GM21447 (cell line): ENCODE results near the gene KAT5.
"Not testable (repeated sequence)": the region's sequence is repeated elsewhere in the genome, so short reads cannot be mapped to it uniquely, and the experiment has no call there.

Source experiments
- ATAC-seq: cut with Tn5 transposase; IDR thresholded peaks from one replicate; pipeline ENCODE4 v1.9.1; 2021; ENCODE audit not compliant: unreplicated experiment

KAT5 gene

GRCh38 chr11:65708451-65708850, 3.6 kb upstream of the KAT5 start:
- no peak for ATAC-seq

- no peak for ATAC-seq
These were observed 2.4 kb upstream of the KAT5 start for GRCh38 chr11:65709661-65710060.

DNA sequence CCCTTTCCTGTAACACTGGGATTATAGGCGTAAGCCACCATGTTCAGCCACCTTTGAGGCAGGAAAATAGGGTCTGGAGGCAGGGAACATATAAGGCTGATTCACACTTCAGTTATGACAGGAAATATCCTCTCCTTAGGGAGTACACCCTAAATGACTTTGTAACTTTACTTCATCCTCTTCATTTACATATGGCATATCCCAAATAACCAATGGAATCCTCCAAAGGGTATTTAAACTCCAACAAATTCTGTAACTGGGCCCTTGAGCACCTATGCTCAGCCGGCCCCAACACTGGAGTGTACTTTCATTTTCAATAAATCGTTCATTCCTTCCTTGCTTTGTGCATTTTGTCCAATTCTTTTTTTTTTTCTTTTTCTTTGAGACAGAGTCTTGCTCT, 1.6 kb upstream of the KAT5 start:
- ATAC-seq, result no peak

- ATAC-seq, result no peak
These were observed 603 bp downstream of the KAT5 start for GRCh38 chr11:65712633-65713076.

- no peak for ATAC-seq
These were observed 1.3 kb downstream of the KAT5 start for GRCh38 chr11:65713212-65713969.

DNA sequence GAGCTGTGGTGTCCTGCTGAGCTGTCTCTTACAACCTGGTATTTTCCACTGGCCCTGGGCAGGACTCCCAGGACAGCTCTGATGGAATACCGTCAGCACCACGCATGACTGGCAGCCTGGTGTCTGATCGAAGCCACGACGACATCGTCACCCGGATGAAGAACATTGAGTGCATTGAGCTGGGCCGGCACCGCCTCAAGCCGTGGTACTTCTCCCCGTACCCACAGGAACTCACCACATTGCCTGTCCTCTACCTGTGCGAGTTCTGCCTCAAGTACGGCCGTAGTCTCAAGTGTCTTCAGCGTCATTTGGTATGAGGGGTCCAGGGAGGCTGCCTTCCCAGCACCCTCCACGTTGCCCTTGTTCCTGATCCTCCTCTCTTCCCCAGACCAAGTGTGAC, 2.4 kb downstream of the KAT5 start:
- ATAC-seq, result no peak

DNA sequence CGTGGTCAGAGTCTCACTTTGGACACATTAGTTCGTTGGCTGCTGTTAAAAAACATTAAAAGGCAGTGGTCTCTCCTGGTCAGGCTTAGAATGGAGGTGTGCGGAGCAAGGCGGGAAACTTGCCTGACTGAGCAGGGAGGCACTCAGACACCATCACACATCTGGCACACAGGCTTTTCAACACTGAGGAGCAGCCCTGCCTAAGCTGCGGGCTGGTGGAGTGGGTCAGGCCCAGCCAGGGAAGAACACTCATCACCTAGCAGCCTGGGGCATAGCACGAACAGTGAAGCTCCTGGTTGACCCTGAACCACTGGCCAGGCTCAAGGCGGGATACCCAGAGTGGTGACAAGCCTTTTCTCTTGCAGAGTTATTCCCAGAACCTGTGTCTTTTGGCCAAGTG, 4.2 kb downstream of the KAT5 start:
- no peak for ATAC-seq

- no peak for ATAC-seq
These were observed 4.8 kb downstream of the KAT5 start for GRCh38 chr11:65716774-65717405.

DNA sequence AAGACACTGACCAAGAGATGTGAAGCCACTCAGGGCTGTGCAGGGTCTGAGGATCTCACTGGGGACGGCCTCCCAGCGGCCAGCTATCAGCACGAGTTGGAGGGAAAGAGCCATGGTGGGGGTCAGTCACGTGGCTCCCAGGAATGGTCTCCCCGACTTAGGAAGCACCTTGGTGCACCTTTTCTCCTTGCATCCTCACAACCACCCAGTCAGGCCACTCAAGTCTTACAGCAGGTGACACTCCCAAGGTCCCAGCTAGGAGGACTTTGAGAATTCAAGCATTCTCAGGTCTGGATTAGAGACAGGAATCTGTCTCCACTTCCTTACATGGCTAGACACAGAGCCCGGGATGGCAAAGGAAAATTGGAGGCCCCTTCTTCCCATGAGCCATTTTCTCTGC, 5.9 kb downstream of the KAT5 start:
- ATAC-seq, result no peak

- no peak for ATAC-seq
These were observed 6.5 kb downstream of the KAT5 start for GRCh38 chr11:65718531-65718930.

DNA sequence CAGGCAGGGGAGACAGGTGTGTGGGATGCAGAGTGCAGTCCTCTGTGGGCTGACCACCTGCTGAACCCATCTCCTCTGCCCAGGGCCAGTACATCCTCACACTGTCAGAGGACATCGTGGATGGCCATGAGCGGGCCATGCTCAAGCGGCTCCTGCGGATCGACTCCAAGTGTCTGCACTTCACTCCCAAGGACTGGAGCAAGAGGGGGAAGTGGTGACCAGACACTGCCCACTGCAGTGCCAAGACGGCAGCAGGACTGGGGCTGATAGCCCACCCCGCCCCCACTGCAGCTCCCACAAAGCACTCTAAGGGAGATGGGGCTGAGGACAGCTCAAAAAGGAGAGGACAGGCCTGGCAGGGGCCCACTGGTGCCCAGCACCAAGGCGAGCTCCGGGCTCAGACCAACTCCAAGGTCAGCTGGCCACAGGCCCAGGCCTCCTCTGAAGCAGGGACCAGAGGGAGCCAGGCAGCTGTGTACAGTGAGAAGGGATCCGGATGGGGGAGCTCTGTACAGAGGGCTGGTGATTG, 7.0 kb downstream of the KAT5 start:
- no peak for ATAC-seq

DNA sequence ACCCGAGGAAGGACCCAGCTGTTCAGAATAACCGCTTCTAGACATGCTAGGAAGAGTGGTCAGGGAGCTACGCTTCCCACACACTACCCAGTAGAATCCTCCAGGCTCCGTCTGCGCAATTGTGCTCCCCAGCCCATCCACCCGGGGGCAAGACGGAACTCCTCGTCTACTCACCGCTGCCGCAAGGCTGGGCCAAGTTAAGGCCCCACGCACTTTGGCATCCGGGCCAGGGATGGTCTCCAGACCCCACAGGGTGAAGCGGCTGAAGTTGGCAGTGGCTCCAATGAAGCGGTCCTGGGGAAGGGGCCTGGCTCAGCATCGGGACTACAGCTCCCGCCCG, 7.8 kb downstream of the KAT5 start:
- peak; percentile 8 for ATAC-seq

DNA sequence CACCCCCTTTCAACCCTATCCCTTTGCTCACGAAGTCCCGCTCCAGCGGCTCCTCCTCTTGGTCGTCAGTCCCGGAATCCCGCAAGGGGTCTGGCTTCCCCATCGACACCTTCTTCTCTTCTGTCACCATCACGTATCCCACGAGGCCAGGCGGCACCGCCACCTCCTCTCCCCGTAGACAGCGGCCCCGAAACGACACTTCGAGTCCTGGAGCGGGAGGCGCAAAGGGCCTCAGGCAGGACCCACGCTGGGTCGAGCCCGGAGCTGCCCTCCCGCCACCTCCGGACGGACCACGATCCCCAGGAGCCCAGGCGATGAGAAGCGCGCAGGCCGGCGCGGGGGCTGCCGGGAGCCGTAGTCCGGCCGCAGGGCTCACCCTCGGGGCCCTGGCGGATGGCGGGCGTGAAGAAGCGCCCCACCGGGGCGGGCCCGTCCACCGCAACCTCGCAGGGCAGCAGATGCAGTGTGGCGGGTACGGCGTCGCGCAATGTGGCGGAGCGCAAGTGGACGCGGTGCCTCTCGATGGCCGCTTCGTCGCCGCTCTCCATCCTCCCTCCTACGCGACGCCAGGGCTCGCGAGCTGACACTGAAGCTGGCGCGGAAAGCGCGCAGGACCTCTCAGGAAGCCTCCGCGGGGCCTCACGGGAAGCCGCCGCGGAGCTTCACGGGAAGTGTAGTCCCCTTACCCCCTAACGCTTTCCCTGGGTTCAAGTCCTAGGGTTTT, 8.3 kb downstream of the KAT5 start, which contains the start of gene RNASEH2C:
Gene RNASEH2C, minus strand, starts transcription at position 588 of the 724 bp plus-strand sequence. Its CDS starts 40 bp downstream, at position 548.
- ATAC-seq, result peak; percentile 79

DNA sequence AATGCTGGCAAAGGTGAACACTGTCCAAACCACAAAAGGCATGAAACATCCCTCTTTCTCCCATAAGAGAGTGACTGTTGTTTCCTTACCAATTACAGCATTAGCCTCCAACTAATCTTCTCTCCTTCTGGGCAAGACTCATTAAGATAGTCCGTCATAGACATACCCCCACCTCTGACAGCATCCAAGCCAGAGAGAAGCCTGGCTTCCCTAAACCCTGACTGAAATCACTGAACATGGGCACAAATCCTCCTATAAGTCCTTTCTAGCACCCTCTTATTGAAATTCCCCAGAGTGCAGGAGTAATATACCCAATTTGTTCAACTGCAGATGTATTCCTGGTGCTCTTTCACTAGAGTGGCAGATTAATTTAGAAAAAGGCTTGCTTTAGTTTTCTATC, 10.2 kb downstream of the KAT5 start:
- no peak for ATAC-seq

DNA sequence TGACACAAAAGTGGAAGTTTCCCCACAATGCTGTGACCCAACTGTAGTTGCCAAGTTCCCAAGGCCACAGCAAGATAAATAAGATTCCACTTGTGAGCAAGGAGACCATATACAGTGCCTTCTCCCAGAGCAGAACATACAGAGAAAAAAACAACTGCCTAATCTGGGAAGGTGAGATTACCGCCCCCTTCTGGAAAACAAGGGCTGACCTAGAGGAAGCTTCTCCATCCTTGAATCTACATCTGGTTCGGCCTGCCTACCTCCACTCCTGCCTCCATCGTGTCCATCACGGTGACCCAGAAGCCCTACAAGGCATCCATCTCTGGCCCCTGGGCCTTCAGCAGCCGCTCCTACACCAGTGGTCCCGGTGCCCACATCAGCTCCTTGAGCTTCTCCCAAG, 14.6 kb downstream of the KAT5 start:
- no peak for ATAC-seq

- no peak for ATAC-seq
These were observed 15.8 kb downstream of the KAT5 start for GRCh38 chr11:65727865-65728264.

DNA sequence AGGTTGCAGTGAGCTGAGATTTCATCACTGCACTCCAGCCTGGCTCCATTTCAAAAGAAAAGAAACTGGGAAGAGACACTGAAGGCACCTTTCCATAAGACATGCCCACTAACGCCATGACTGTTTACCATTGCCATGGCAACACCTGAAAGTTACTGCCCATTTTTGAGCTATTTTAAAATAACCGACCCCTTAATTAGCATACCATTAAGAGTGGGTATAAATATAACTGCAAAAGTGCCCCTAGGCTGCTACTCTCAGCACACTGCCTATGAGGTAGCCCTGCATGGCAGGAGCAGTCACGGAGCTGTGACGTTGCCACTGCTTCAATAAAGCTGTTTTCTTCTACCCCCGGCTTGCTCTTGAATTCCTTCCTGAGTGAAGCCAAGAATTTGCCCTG, 18.4 kb downstream of the KAT5 start:
- no peak for ATAC-seq

DNA sequence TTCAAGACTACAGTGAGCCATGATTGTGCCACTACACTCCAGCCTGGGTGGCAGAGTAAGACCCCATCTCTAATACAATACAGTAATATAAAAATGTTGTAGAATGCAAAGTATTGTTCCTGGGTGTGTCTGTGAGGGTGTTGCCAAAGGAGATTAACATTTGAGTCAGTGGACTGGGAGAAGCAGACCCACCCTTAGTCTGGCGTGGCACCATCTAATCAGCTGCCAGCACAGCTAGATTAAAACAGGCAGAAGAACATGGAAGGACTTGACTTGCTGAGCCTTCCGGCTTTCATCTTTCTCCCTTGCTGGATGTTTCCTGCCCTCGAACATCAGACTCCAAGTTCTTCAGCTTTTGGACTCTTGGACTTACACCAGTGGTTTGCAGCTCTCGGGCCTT, 23.1 kb downstream of the KAT5 start:
- ATAC-seq, result not testable (repeated sequence)

DNA sequence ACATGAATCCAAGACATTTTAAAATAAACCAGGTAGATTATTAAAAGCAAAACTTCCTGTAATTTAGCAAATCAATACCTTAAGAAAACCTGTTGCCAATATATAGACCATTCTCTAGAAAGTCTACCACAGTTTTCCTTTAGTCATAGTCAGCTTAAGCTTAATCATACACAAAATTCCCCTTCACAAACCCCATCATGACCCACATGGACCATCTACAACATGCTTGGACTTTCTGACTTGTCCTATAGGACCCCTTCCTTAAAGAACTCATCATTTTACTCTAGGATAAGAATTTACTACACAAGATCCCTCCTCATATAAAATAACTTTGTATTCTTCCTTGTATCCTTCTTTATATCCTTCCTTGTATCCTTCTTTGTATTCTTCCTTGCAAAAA, 24.8 kb downstream of the KAT5 start:
- no peak for ATAC-seq

GRCh38 chr11:65739022-65739421, 27.0 kb downstream of the KAT5 start:
- no peak for ATAC-seq

GRCh38 chr11:65741185-65741584, 29.1 kb downstream of the KAT5 start:
- ATAC-seq, result no peak

DNA sequence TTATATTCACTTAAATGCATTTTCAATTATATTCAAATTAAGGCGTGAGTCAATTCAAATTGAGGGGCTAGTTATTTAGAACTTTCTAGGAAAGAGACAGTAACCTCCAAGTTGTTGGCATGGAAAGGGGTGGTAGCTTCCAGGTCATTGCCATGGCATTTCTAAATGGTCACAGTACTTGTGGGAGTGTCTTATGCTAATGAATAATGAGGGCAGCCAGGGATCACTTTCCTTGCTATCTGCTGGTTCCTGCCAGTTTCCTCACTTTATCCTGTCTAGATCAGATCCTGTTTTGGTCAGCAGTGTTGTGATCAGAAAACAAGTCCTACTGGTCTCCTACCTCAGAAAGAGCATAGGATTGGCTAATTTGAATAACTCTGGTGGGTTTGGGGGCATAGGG, 30.3 kb downstream of the KAT5 start:
- ATAC-seq, result no peak
